GM18951 (cell line): ENCODE measurements around the gene PADI2.

Source experiments
- POLR2A ChIP-seq: IDR thresholded peaks from 4 replicates; pipeline ENCODE4 v1.6.1; 2011; ENCODE audit warnings: mild to moderate bottlenecking; ENCODE audit not compliant: insufficient read length, insufficient read depth; ENCODE audit errors: extremely low read depth
- in situ Hi-C: fragments of 300-500 bp; cut with MboI; formaldehyde crosslinking; loops from one replicate; pipeline ENCODE4 v1.12.0; 2022; ENCODE audit warnings: low sequenced_read_pairs, mixed read lengths, inconsistent platforms; ENCODE audit not compliant: unreplicated experiment

Gene PADI2

GRCh38 chr1:17119076-17119772 lies at the start of gene PADI2:
Gene PADI2, minus strand, starts transcription at chr1:17119451. Its CDS starts 80 bp downstream, at chr1:17119371.
- in situ Hi-C loops: no loop called here
- no peak for TF ChIP-seq POLR2A

- in situ Hi-C loops: no loop called here
- TF ChIP-seq POLR2A: no peak
Measured at GRCh38 chr1:17168091-17168876, 49.0 kb upstream of the PADI2 start.

- in situ Hi-C loops: no loop called here
- TF ChIP-seq POLR2A: no peak
Measured at GRCh38 chr1:17167786-17168090, 48.5 kb upstream of the PADI2 start.

- in situ Hi-C loops: no loop called here
- TF ChIP-seq POLR2A: no peak
Measured at GRCh38 chr1:17167041-17167785, 48.0 kb upstream of the PADI2 start.

GRCh38 chr1:17165823-17166222 lies 46.6 kb upstream of the PADI2 start:
- TF ChIP-seq POLR2A: no peak
- in situ Hi-C loops: no loop called here

GRCh38 chr1:17163789-17164666 lies 44.8 kb upstream of the PADI2 start:
- in situ Hi-C loops: no loop called here
- TF ChIP-seq POLR2A: no peak

GRCh38 chr1:17163371-17163770 lies 44.1 kb upstream of the PADI2 start:
- in situ Hi-C loops: no loop called here
- TF ChIP-seq POLR2A: no peak

- no peak for TF ChIP-seq POLR2A
- in situ Hi-C loops: no loop called here
Measured at GRCh38 chr1:17162941-17163340, 43.7 kb upstream of the PADI2 start.

GRCh38 chr1:17161926-17162800 lies 42.9 kb upstream of the PADI2 start:
- TF ChIP-seq POLR2A: no peak

GRCh38 chr1:17161137-17161740 lies 42.0 kb upstream of the PADI2 start:
- in situ Hi-C loops: no loop called here
- no peak for TF ChIP-seq POLR2A

More at GRCh38 chr1:17161926-17162800, 42.9 kb upstream of the PADI2 start:
- in situ Hi-C loops: no loop called here

- in situ Hi-C loops: no loop called here
Measured at GRCh38 chr1:17158961-17159360, 39.7 kb upstream of the PADI2 start.

More at GRCh38 chr1:17158961-17159360, 39.7 kb upstream of the PADI2 start:
- TF ChIP-seq POLR2A: no peak
